Measurements from ENCODE around the gene KRTAP3-2. TPM values are rescaled to one million over a fixed set of nuclear protein-coding genes. Genes with fewer than 3 reads are reported as not detected.

Gene KRTAP3-2
- total RNA-seq, 1 donor from 2014 or later = not detected

Other genes starting within 250 kb of the KRTAP3-2 start
- not detected for gene KRT25, start 244.6 kb downstream of the KRTAP3-2 start, total RNA-seq
- not detected for gene KRT26, start 227.7 kb downstream of the KRTAP3-2 start, total RNA-seq
- not detected for gene KRT27, start 217.4 kb downstream of the KRTAP3-2 start, total RNA-seq
- gene KRT28, start 199.9 kb downstream of the KRTAP3-2 start, total RNA-seq = not detected
- gene KRT10, start 177.3 kb downstream of the KRTAP3-2 start, total RNA-seq = 48.0 TPM
- gene KRT12, start 132.7 kb downstream of the KRTAP3-2 start, total RNA-seq = not detected
- not detected for gene KRT20, start 114.7 kb downstream of the KRTAP3-2 start, total RNA-seq
- gene KRT23, start 62.3 kb downstream of the KRTAP3-2 start, total RNA-seq = 0.16 TPM
- gene KRT39, start 33.0 kb downstream of the KRTAP3-2 start, total RNA-seq = not detected
- not detected for gene KRT40, start 15.6 kb downstream of the KRTAP3-2 start, total RNA-seq
- gene KRTAP3-3, start 5.7 kb downstream of the KRTAP3-2 start, total RNA-seq = not detected
- gene KRTAP3-1, start 9.2 kb upstream of the KRTAP3-2 start, total RNA-seq = not detected
- gene KRTAP1-5, start 27.3 kb upstream of the KRTAP3-2 start, total RNA-seq = not detected
- gene KRTAP1-4, start 30.3 kb upstream of the KRTAP3-2 start, total RNA-seq = not detected
- gene KRTAP1-3, start 35.0 kb upstream of the KRTAP3-2 start, total RNA-seq = not detected
- gene KRTAP1-1, start 41.5 kb upstream of the KRTAP3-2 start, total RNA-seq = not detected
- gene KRTAP2-1, start 47.4 kb upstream of the KRTAP3-2 start, total RNA-seq = not detected
- gene KRTAP2-2, start 55.3 kb upstream of the KRTAP3-2 start, total RNA-seq = not detected
- gene KRTAP2-3, start 60.2 kb upstream of the KRTAP3-2 start, total RNA-seq = not detected
- not detected for gene KRTAP2-4, start 66.0 kb upstream of the KRTAP3-2 start, total RNA-seq
- not detected for gene KRTAP4-7, start 84.2 kb upstream of the KRTAP3-2 start, total RNA-seq
- gene KRTAP4-8, start 98.2 kb upstream of the KRTAP3-2 start, total RNA-seq = not detected
- not detected for gene KRTAP4-16, start 102.3 kb upstream of the KRTAP3-2 start, total RNA-seq
- gene KRTAP4-9, start 105.5 kb upstream of the KRTAP3-2 start, total RNA-seq = not detected
- not detected for gene KRTAP4-11, start 118.5 kb upstream of the KRTAP3-2 start, total RNA-seq
- not detected for gene KRTAP4-12, start 124.3 kb upstream of the KRTAP3-2 start, total RNA-seq
- not detected for gene KRTAP4-6, start 140.6 kb upstream of the KRTAP3-2 start, total RNA-seq
- not detected for gene KRTAP4-5, start 149.9 kb upstream of the KRTAP3-2 start, total RNA-seq
- gene KRTAP4-4, start 160.8 kb upstream of the KRTAP3-2 start, total RNA-seq = not detected
- not detected for gene KRTAP4-3, start 168.3 kb upstream of the KRTAP3-2 start, total RNA-seq
- gene KRTAP4-2, start 178.3 kb upstream of the KRTAP3-2 start, total RNA-seq = not detected
- not detected for gene KRTAP4-1, start 185.0 kb upstream of the KRTAP3-2 start, total RNA-seq
- gene KRTAP9-1, start 190.0 kb upstream of the KRTAP3-2 start, total RNA-seq = not detected
- not detected for gene KRTAP9-2, start 226.7 kb upstream of the KRTAP3-2 start, total RNA-seq
- gene KRTAP9-3, start 232.5 kb upstream of the KRTAP3-2 start, total RNA-seq = not detected
- gene KRTAP9-8, start 238.1 kb upstream of the KRTAP3-2 start, total RNA-seq = not detected
- gene KRTAP9-4, start 249.8 kb upstream of the KRTAP3-2 start, total RNA-seq = not detected